ENCODE results near the gene SORCS3. TPM values are rescaled to one million over a fixed set of nuclear protein-coding genes. Genes with fewer than 3 reads are reported as not detected.

Gene SORCS3
- total and polyA plus RNA-seq, 9 of the 15 experiments (the other 6 are each of a cell fraction or from before 2014, with no cell fraction given) = not detected

- TF ChIP-seq MGA (IDR thresholded peaks at IDR 0.05) (no peak), CBFA2T3 (IDR thresholded peaks at IDR 0.05) (no peak), REST (IDR thresholded peaks at IDR 0.05; ENCODE audit: borderline replicate concordance) (peak; percentile 98), REST (CRISPR knock-in tag; IDR thresholded peaks at IDR 0.05; ENCODE audit: low read depth) (peak; percentile 94), SMC3 (conservative IDR thresholded peaks at IDR 0.05; ENCODE audit: insufficient read depth, low read depth, low read length) (no peak), NR2C1 (IDR thresholded peaks at IDR 0.05) (no peak), NR2C1 (tag; IDR thresholded peaks at IDR 0.05) (no peak)
Observed at GRCh38 chr10:104824380-104825006, 183.4 kb downstream of the SORCS3 start (continued).

All from K562 (cell line).